Measurements from ENCODE around the gene ARHGAP40. TPM values are rescaled to one million over a fixed set of nuclear protein-coding genes. Genes with fewer than 3 reads are reported as not detected.
A peak's percentile ranks its signal among the peaks of the same experiment; 100 is the strongest.

Gene ARHGAP40
- total and polyA plus RNA-seq, 2 of the 8 experiments (the other 6 are each of a cell fraction or from before 2014, with no cell fraction given): 0.74 to 1.4 TPM

DNA sequence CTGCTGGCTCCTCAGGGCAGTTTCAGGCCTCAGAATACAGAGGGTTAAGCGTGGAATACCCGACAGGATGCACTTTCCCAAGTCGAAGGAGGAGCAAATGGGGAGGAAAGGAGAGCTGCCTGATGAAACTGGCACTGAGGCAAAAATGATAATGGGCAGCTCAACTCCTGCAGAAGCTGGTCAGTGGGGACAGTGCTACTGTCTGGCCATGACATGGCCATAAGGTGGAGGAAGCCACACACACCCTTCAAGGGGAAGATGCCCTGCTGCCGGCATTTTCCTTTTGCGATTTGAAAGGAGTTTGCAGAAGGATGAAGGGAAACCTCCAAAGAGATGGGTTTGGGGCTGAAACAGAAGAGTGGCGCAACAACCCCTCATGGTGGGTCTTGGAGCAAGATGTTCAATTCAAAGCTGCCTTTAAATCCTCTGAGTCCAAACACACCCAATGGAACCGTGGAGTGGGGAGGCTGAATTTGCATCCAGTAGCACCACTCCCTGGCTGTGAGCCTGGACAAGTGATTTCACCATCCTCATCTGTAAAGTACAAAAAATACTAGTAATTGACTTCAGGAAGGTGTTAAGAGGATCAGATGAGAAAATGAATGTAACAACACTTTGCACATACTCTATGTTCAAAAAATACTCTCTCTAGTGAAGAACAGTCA lies 17.4 kb upstream of the ARHGAP40 start:
- H2BK5ac ChIP-seq (ENCODE audit: low read depth, low read length): no peak overlapping the region
- no peak for TF ChIP-seq YY1 (IDR thresholded peaks at IDR 0.05; ENCODE audit: low read depth, low read length)
- no peak overlapping the region for H2AK5ac ChIP-seq (ENCODE audit: low read depth, low read length)
- H3K23ac ChIP-seq (ENCODE audit: insufficient read length): no peak overlapping the region
- no peaks in the 10 kb centered on the region for H3K79me1 ChIP-seq (ENCODE audit: low read depth, low read length)
- no peak for FAIRE-seq
- H2BK15ac ChIP-seq (ENCODE audit: low read length): no peak overlapping the region
- no peak overlapping the region for H3K14ac ChIP-seq (ENCODE audit: insufficient read length)
- H3K27ac ChIP-seq (ENCODE audit: low read depth, low read length): no peak overlapping the region
- CTCF ChIA-PET (ENCODE audit: partially characterized antibody): interaction anchor here (0.6 kb wide), 1 partner anchor 276 kb away, joined by 3 read pairs; no protein-coding TSS in a partner anchor
- H3K9ac ChIP-seq (replicated peaks in 1 of 4; ENCODE audit: extremely low read depth in 1 of 4, low read depth in 3 of 4, low read length in 3 of 4): no peak overlapping the region
- H3K18ac ChIP-seq (ENCODE audit: extremely low read depth, low read length): no peak overlapping the region
- 69% methylated on average over 7 of the region's 7 CpGs; no CpG with 5 or more reads in 1 of the 2 experiments for WGBS, 2 experiments (ENCODE audit: extremely low coverage in 1 of 2, insufficient coverage in 1 of 2, insufficient read length in 1 of 2, insufficient replicate concordance in 2 of 2, low coverage in 1 of 2, low lambda C conversion rate in 2 of 2, missing lambda C conversion rate in 1 of 2)
- no peaks in the 10 kb centered on the region for H3K23me2 ChIP-seq (ENCODE audit: low read depth, low read length)
- H2BK20ac ChIP-seq (ENCODE audit: low read length): no peak overlapping the region
- no peak overlapping the region for H4K5ac ChIP-seq (ENCODE audit: insufficient read length, low read depth, low read length)
- POLR2A ChIA-PET (ENCODE audit: partially characterized antibody): interaction anchor here (1.0 kb wide), 1 partner anchor 15 kb away, joined by 3 read pairs; no protein-coding TSS in a partner anchor
- H2BK12ac ChIP-seq (ENCODE audit: low read depth, low read length): no peak overlapping the region
- H3K36me3 ChIP-seq (ENCODE audit: control insufficient read depth in 2 of 4, insufficient read depth in 4 of 4, low read length in 3 of 4): no peaks in the 10 kb centered on the region
- no peak for DNase-seq (ENCODE audit: low read depth in 1 of 2, low spot score in 2 of 2)
- no peak overlapping the region for H4K91ac ChIP-seq (replicated peaks; ENCODE audit: insufficient read length, low read length)
- no peaks in the 10 kb centered on the region for H3K9me3 ChIP-seq (ENCODE audit: insufficient read depth in 2 of 2, low read depth in 1 of 2, low read length in 1 of 2)
- H3K56ac ChIP-seq (replicated peaks; ENCODE audit: insufficient read length, low read depth, low read length): no peak overlapping the region
- no peak overlapping the region for H3K4me3 ChIP-seq (ENCODE audit: extremely low read depth in 1 of 4, insufficient read depth in 2 of 4, low read depth in 3 of 4, low read length in 4 of 4)
- peaks cover 0 to 4% (median under 1%) of the 10 kb centered on the region in 4 experiments; a peak in 2 of 7 replicates for H3K4me1 ChIP-seq (replicated peaks in 1 of 4; ENCODE audit: control insufficient read depth in 3 of 4, insufficient read depth in 4 of 4, low read length in 3 of 4)
- H4K8ac ChIP-seq (ENCODE audit: extremely low read depth, insufficient read depth, low read length): no peak overlapping the region
- H4K20me1 ChIP-seq (replicated peaks in 1 of 2; ENCODE audit: control insufficient read depth in 1 of 2, insufficient read depth in 2 of 2, low read length in 2 of 2): no peaks in the 10 kb centered on the region
- H2AFZ ChIP-seq (ENCODE audit: low read length): 0 out of 2 replicates have a peak overlapping the region, but pooled peaks have one; percentile 27
- no peak overlapping the region for H3K4me2 ChIP-seq (ENCODE audit: insufficient read depth in 1 of 2, low read depth in 2 of 2, low read length in 2 of 2)
- H3K79me2 ChIP-seq (ENCODE audit: control insufficient read depth in 1 of 2, insufficient read depth in 2 of 2, low read length in 2 of 2): no peaks in the 10 kb centered on the region
- H3K27me3 ChIP-seq (replicated peaks in 1 of 4; ENCODE audit: control insufficient read depth in 3 of 4, extremely low read depth in 1 of 4, insufficient read depth in 3 of 4, low read length in 3 of 4): no peaks in the 10 kb centered on the region
- H2BK120ac ChIP-seq (replicated peaks; ENCODE audit: low read depth, low read length): no peak overlapping the region
- no peak overlapping the region for H3K4ac ChIP-seq (replicated peaks; ENCODE audit: insufficient read length, low read depth, low read length)

Measured in H1 (cell line).